ENCODE results near the gene ARAP3. TPM values are rescaled to one million over a fixed set of nuclear protein-coding genes. Genes with fewer than 3 reads are reported as not detected.
A peak's percentile ranks its signal among the peaks of the same experiment; 100 is the strongest.

Gene ARAP3
- polyA plus RNA-seq, 1 donor (not counting 4 experiments of a cell fraction or from before 2014, with no cell fraction given): 1.3 TPM

GRCh38 chr5:141713616-141714309 is 31.7 kb upstream of the ARAP3 start:
- FAIRE-seq: peak; percentile 94
- H4K20me1 ChIP-seq (ENCODE audit: control insufficient read depth, extremely low read depth, insufficient read depth, low read length): no peaks in the 10 kb centered on the region
- peaks cover 51% of the 10 kb centered on the region for H3K4me1 ChIP-seq (ENCODE audit: control insufficient read depth, extremely low read depth, insufficient read depth, low read length)
- peak overlapping the region; percentile 7 for H2AFZ ChIP-seq (ENCODE audit: control insufficient read depth, low read length)
- H3K4me2 ChIP-seq (ENCODE audit: control insufficient read depth, extremely low read depth, insufficient read depth, low read depth, low read length): peak overlapping the region; percentile 55
- DNase-seq (ENCODE audit: low read depth, low spot score): peak; percentile 97
- no peaks in the 10 kb centered on the region for H3K79me2 ChIP-seq (ENCODE audit: control insufficient read depth, insufficient read depth, low read length)
- H3K27me3 ChIP-seq (ENCODE audit: control insufficient read depth, extremely low read depth, insufficient read depth, low read length): no peaks in the 10 kb centered on the region
- dilution Hi-C loops (cut with MboI; ENCODE audit: extremely low pct_ligation_motif_present, low sequenced_read_pairs): no loop called here
- H3K4me3 ChIP-seq (ENCODE audit: control insufficient read depth in 2 of 3, extremely low read depth in 1 of 3, insufficient read depth in 2 of 3, low read depth in 1 of 3, low read length in 3 of 3): peak overlapping the region in 2 of 3 experiments; percentile 19 to 21
- no peaks in the 10 kb centered on the region for H3K9me3 ChIP-seq (ENCODE audit: control insufficient read depth, low read depth, low read length)
- H3K36me3 ChIP-seq (ENCODE audit: control insufficient read depth in 2 of 2, extremely low read depth in 1 of 2, insufficient read depth in 2 of 2, low read length in 2 of 2): no peaks in the 10 kb centered on the region
- no peak for TF ChIP-seq EZH2 (IDR thresholded peaks at IDR 0.05; ENCODE audit: low read length)
- no peak for TF ChIP-seq CTCF (optimal IDR thresholded peaks at IDR 0.05 in 1 of 3, IDR thresholded peaks at IDR 0.05 in 1 of 3, conservative IDR thresholded peaks at IDR 0.05 in 1 of 3; ENCODE audit: extremely low read depth in 1 of 3, insufficient read depth in 2 of 3, low read length in 3 of 3)
- no peaks in the 10 kb centered on the region for H3K9me1 ChIP-seq (ENCODE audit: control insufficient read depth, extremely low read depth, insufficient read depth, low read length)
- H3K27ac ChIP-seq (ENCODE audit: control insufficient read depth, insufficient read depth, low read length): peak overlapping the region; percentile 87
- H3K9ac ChIP-seq (ENCODE audit: control insufficient read depth, extremely low read depth, insufficient read depth, low read length): peak overlapping the region; percentile 60

GRCh38 chr5:141711687-141712086 is 29.7 kb upstream of the ARAP3 start:
- Histone ChIP-seq H3K4me3 (ENCODE audit: control insufficient read depth in 2 of 3, extremely low read depth in 1 of 3, insufficient read depth in 2 of 3, low read depth in 1 of 3, low read length in 3 of 3) (no peak overlapping the region), H3K9ac (ENCODE audit: control insufficient read depth, extremely low read depth, insufficient read depth, low read length) (no peak overlapping the region), H2AFZ (ENCODE audit: control insufficient read depth, low read length) (no peak overlapping the region), H4K20me1 (ENCODE audit: control insufficient read depth, extremely low read depth, insufficient read depth, low read length) (no peaks in the 10 kb centered on the region), H3K79me2 (ENCODE audit: control insufficient read depth, insufficient read depth, low read length) (no peaks in the 10 kb centered on the region), H3K4me2 (ENCODE audit: control insufficient read depth, extremely low read depth, insufficient read depth, low read depth, low read length) (no peak overlapping the region), H3K27me3 (ENCODE audit: control insufficient read depth, extremely low read depth, insufficient read depth, low read length) (no peaks in the 10 kb centered on the region), H3K9me1 (ENCODE audit: control insufficient read depth, extremely low read depth, insufficient read depth, low read length) (no peaks in the 10 kb centered on the region), H3K36me3 (ENCODE audit: control insufficient read depth in 2 of 2, extremely low read depth in 1 of 2, insufficient read depth in 2 of 2, low read length in 2 of 2) (no peaks in the 10 kb centered on the region), H3K9me3 (ENCODE audit: control insufficient read depth, low read depth, low read length) (no peaks in the 10 kb centered on the region), H3K4me1 (ENCODE audit: control insufficient read depth, extremely low read depth, insufficient read depth, low read length) (peaks cover 40% of the 10 kb centered on the region), H3K27ac (ENCODE audit: control insufficient read depth, insufficient read depth, low read length) (no peak overlapping the region)
- dilution Hi-C loops (cut with MboI; ENCODE audit: extremely low pct_ligation_motif_present, low sequenced_read_pairs): no loop called here
- no peak for DNase-seq (ENCODE audit: low read depth, low spot score)
- no peak for FAIRE-seq
- TF ChIP-seq EZH2 (IDR thresholded peaks at IDR 0.05; ENCODE audit: low read length) (no peak), CTCF (optimal IDR thresholded peaks at IDR 0.05 in 1 of 3, IDR thresholded peaks at IDR 0.05 in 1 of 3, conservative IDR thresholded peaks at IDR 0.05 in 1 of 3; ENCODE audit: extremely low read depth in 1 of 3, insufficient read depth in 2 of 3, low read length in 3 of 3) (no peak)

Data from keratinocyte (primary cell).